Endodermal cell (in vitro differentiated cells): Measurements from ENCODE around the gene ARVCF. TPM values are rescaled to one million over a fixed set of nuclear protein-coding genes. Genes with fewer than 3 reads are reported as not detected.

ENCODE experiments used
- DNase-seq: peaks from one replicate; pipeline ENCODE4 v3.0.0-alpha.2; 2017
- H3K27ac ChIP-seq: 2 replicates; pipeline ENCODE4 v1.5.1; 2013; ENCODE audit warnings: mild to moderate bottlenecking, low read depth, low read length, moderate library complexity
- H3K27me3 ChIP-seq: 2 replicates; pipeline ENCODE4 v1.6.1; 2013; ENCODE audit warnings: mild to moderate bottlenecking, low read length, moderate library complexity; ENCODE audit not compliant: insufficient read depth, control insufficient read depth, poor library complexity, severe bottlenecking
- H3K36me3 ChIP-seq: 2 replicates; pipeline ENCODE4 v1.7.0; 2013; ENCODE audit warnings: mild to moderate bottlenecking, low read length, moderate library complexity; ENCODE audit not compliant: control insufficient read depth, insufficient read depth
- H3K4me1 ChIP-seq: one replicate; pipeline ENCODE4 v1.7.0; 2013; ENCODE audit warnings: low read length; ENCODE audit not compliant: control insufficient read depth, insufficient read depth
- H3K4me3 ChIP-seq: 2 replicates; pipeline ENCODE4 v1.5.1; 2013; ENCODE audit warnings: mild to moderate bottlenecking, low read length, moderate library complexity
- H3K9ac ChIP-seq: 2 replicates; pipeline ENCODE4 v1.6.1; 2013; ENCODE audit warnings: mild to moderate bottlenecking, low read length, moderate library complexity; ENCODE audit not compliant: poor library complexity, severe bottlenecking; ENCODE audit errors: extremely low read depth
- H3K9me3 ChIP-seq: 2 replicates; pipeline ENCODE4 v1.6.1; 2013; ENCODE audit warnings: mild to moderate bottlenecking, low read length, moderate library complexity; ENCODE audit not compliant: control insufficient read depth
- H3K27ac Mint-ChIP-seq: 2 replicates; pipeline ENCODE4 v1.8.0; 2020; ENCODE audit warnings: mixed read lengths
- H3K27me3 Mint-ChIP-seq: 2 replicates; pipeline ENCODE4 v1.8.0; 2021; ENCODE audit warnings: mild to moderate bottlenecking, mixed read lengths; ENCODE audit not compliant: insufficient read depth
- H3K36me3 Mint-ChIP-seq: 2 replicates; pipeline ENCODE4 v1.8.0; 2020; ENCODE audit warnings: low read depth, mixed read lengths
- H3K4me1 Mint-ChIP-seq: 2 replicates; pipeline ENCODE4 v1.8.0; 2020; ENCODE audit warnings: mixed read lengths
- H3K4me3 Mint-ChIP-seq: 2 replicates; pipeline ENCODE4 v1.8.0; 2020; ENCODE audit warnings: mild to moderate bottlenecking, moderate library complexity, mixed read lengths
- H3K9me3 Mint-ChIP-seq: 2 replicates; pipeline ENCODE4 v1.8.0; 2020; ENCODE audit warnings: mild to moderate bottlenecking, mixed read lengths
- WGBS, 2 experiments: methylation state at CpG; one replicate each; pipeline versions ENCODE4 v1.1.5 to v1.1.7; 2013; ENCODE audit warnings: missing lambda C conversion rate in 2 of 2, mixed read lengths in 1 of 2; ENCODE audit not compliant: insufficient coverage in 1 of 2, insufficient read length in 1 of 2; 5-methylcytosine and 5-hydroxymethylcytosine counted together
- total RNA-seq, 2 donors: library from RNA; stranded (reverse); fragmentation: NEBNext Ultra II Directional in 1 of 2; extraction: Animal tissue kit (Norgen Biotek cat#: 25700) in 1 of 2; gene quantifications; 2 replicates in 1 of 2; 3 replicates in 1 of 2; pipeline ENCODE4 v1.2.1, GENCODE V29; 2021
- TF ChIP-seq, protein P1 (sequence below): fragments of 200-600 bp; sonication (generic); conservative IDR thresholded peaks from 2 replicates; pipeline ENCODE4 v1.5.0; 2021; ENCODE audit warnings: antibody characterized with exemption, mild to moderate bottlenecking

The ARVCF gene
- total RNA-seq, 2 donors from 2014 or later: 48.3 to 61.3 TPM

DNA sequence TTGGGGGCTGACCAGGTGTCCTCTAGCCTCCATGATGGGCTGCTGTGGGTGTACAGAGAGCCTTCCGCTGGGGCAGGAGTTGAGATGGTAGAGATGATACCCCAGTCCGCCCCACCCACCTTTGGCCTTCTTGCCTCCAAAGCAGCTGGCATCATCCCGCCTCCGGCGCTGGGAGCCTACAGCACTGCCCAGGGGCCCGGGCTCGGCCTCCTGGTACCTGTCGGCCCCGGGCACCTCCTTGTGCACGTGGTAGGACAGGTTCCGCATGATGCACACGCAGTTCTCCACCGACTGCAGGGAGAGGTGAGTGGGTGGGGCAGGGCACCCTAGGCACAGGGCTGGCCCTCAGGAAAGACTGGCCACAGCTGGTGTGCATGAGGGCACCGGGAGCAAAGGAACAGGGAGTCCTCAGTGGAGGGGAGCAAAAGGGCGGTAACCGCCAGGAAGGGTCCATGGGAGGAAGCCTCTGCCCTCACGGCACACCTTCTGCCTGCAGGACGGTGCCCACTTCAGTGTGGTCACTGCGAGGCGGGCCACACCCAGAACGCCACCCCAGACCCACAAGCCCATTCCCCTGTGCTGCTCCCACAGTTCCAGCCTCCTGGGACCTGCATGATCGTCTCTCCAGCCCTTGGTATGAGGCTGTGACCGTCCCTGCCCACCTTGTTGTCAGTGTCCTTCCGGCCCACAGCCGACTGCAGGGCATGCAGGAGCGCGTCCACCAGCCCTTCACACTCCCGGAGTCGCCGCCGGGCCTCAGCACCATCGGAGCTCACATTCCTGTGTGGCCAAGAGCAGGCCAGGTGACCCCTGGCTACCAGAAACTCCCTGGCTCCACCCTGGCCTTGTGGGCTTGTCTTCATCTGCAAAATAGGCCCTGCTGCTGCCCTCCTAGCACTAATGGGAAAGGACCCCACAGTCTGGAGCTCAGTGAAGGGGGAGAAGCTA is 39.1 kb downstream of the ARVCF start:
- Mint-ChIP-seq H3K9me3 (no peaks in the 10 kb centered on the region), H3K27ac (no peak overlapping the region), H3K4me1 (peaks cover 11% of the 10 kb centered on the region), H3K4me3 (no peak overlapping the region), H3K36me3 (peaks cover 27% of the 10 kb centered on the region), H3K27me3 (no peaks in the 10 kb centered on the region)
- H3K27ac ChIP-seq: no peak overlapping the region
- WGBS, 2 experiments: 92 to 94% methylated on average over 23 to 32 of the region's 32 CpGs
- no peaks in the 10 kb centered on the region for H3K27me3 ChIP-seq
- H3K9me3 ChIP-seq: no peaks in the 10 kb centered on the region
- peaks cover 16% of the 10 kb centered on the region for H3K36me3 ChIP-seq
- DNase-seq: no peak
- TF ChIP-seq, protein P1, sequence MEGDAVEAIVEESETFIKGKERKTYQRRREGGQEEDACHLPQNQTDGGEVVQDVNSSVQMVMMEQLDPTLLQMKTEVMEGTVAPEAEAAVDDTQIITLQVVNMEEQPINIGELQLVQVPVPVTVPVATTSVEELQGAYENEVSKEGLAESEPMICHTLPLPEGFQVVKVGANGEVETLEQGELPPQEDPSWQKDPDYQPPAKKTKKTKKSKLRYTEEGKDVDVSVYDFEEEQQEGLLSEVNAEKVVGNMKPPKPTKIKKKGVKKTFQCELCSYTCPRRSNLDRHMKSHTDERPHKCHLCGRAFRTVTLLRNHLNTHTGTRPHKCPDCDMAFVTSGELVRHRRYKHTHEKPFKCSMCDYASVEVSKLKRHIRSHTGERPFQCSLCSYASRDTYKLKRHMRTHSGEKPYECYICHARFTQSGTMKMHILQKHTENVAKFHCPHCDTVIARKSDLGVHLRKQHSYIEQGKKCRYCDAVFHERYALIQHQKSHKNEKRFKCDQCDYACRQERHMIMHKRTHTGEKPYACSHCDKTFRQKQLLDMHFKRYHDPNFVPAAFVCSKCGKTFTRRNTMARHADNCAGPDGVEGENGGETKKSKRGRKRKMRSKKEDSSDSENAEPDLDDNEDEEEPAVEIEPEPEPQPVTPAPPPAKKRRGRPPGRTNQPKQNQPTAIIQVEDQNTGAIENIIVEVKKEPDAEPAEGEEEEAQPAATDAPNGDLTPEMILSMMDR: no peak
- no peak overlapping the region for H3K4me3 ChIP-seq
- no peak overlapping the region for H3K9ac ChIP-seq
- H3K4me1 ChIP-seq: peaks cover 9% of the 10 kb centered on the region

DNA sequence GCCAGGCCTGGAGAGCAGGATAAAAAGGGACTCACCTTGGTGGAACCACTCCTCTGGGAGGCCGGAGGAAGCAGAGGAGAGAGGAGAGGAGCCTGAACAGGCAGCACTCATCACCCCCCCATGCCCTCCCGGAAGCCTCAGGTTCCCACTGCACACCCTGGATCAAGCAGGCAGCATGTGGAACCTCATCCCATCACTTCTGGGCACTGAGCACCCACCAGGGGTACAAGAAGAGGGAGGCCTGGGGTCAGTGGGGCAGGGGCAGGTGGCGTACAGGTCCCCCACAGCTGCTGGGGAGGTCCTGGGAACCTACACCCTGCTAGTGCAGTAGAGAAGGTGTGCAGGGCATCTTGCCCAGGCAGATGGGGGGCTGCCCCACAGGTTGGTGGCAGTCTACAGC is 40.0 kb downstream of the ARVCF start:
- 99 to 100% methylated on average over 2 to 3 of the region's 3 CpGs for WGBS, 2 experiments
- H3K27ac ChIP-seq: no peak overlapping the region
- TF ChIP-seq, protein P1: no peak
- Mint-ChIP-seq H3K27me3 (no peaks in the 10 kb centered on the region), H3K4me3 (no peak overlapping the region), H3K36me3 (peaks cover 29% of the 10 kb centered on the region), H3K9me3 (no peaks in the 10 kb centered on the region), H3K27ac (no peak overlapping the region), H3K4me1 (peaks cover 11% of the 10 kb centered on the region)
- no peaks in the 10 kb centered on the region for H3K27me3 ChIP-seq
- no peak for DNase-seq
- peaks cover 9% of the 10 kb centered on the region for H3K4me1 ChIP-seq
- H3K9ac ChIP-seq: no peak overlapping the region
- no peak overlapping the region for H3K4me3 ChIP-seq
- peaks cover 17% of the 10 kb centered on the region for H3K36me3 ChIP-seq
- no peaks in the 10 kb centered on the region for H3K9me3 ChIP-seq

DNA sequence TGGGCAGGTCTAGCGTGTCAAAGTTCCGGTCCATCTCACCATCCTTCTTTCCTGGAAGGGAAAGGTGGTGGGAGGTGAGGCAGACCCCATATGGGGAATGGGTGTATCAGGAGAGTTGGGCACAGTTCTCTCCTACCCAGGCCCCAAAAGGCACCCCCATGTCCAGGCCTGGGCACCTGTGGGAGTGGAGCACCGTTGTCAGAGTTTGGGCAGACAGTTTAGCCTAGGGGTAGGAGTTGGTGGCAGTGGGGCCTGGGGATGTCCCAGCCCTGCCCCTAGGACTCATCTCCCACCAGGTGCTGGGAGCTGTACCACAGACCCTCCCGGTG is 41.0 kb downstream of the ARVCF start:
- peaks cover 9% of the 10 kb centered on the region for H3K4me1 ChIP-seq
- WGBS, 2 experiments: 92 to 96% methylated on average over 2 to 4 of the region's 4 CpGs
- no peaks in the 10 kb centered on the region for H3K9me3 ChIP-seq
- H3K27ac ChIP-seq: peak overlapping the region; percentile 90
- H3K27ac Mint-ChIP-seq: peak overlapping the region; percentile 82
- H3K36me3 Mint-ChIP-seq: peaks cover 29% of the 10 kb centered on the region
- TF ChIP-seq, protein P1: no peak
- no peaks in the 10 kb centered on the region for H3K9me3 Mint-ChIP-seq
- H3K27me3 Mint-ChIP-seq: no peaks in the 10 kb centered on the region
- H3K4me1 Mint-ChIP-seq: peaks cover 11% of the 10 kb centered on the region
- H3K36me3 ChIP-seq: peaks cover 17% of the 10 kb centered on the region
- no peak overlapping the region for H3K4me3 Mint-ChIP-seq
- no peaks in the 10 kb centered on the region for H3K27me3 ChIP-seq
- H3K4me3 ChIP-seq: no peak overlapping the region
- DNase-seq: no peak
- H3K9ac ChIP-seq: no peak overlapping the region
